HG03045 (cell line): ENCODE results near the gene PLA1A.

Experiments used
- ATAC-seq: cut with Tn5 transposase; IDR thresholded peaks from one replicate; pipeline ENCODE4 v1.9.1; 2021; ENCODE audit warnings: mild to moderate bottlenecking, moderate library complexity; ENCODE audit not compliant: unreplicated experiment

The PLA1A gene

GRCh38 chr3:119636249-119636648 lies 38.6 kb downstream of the PLA1A start:
- no peak for ATAC-seq

GRCh38 chr3:119636891-119637611 lies 39.4 kb downstream of the PLA1A start:
- ATAC-seq: no peak

GRCh38 chr3:119637679-119638477 lies 40.2 kb downstream of the PLA1A start:
- ATAC-seq: peak; percentile 33

- ATAC-seq: no peak
Measured at GRCh38 chr3:119639494-119640350, 42.0 kb downstream of the PLA1A start.

- no peak for ATAC-seq
Measured at GRCh38 chr3:119641416-119641815, 43.7 kb downstream of the PLA1A start.

GRCh38 chr3:119642746-119643473 lies 45.2 kb downstream of the PLA1A start:
- no peak for ATAC-seq

- no peak for ATAC-seq
Measured at GRCh38 chr3:119643528-119643927, 45.8 kb downstream of the PLA1A start.

- no peak for ATAC-seq
Measured at GRCh38 chr3:119644481-119644880, 46.8 kb downstream of the PLA1A start.

- no peak for ATAC-seq
Measured at GRCh38 chr3:119645813-119646212, 48.1 kb downstream of the PLA1A start.

- no peak for ATAC-seq
Measured at GRCh38 chr3:119647171-119647570, 49.5 kb downstream of the PLA1A start.

GRCh38 chr3:119647843-119648575 lies 50.3 kb downstream of the PLA1A start:
- ATAC-seq: no peak

GRCh38 chr3:119649761-119650160 lies 52.1 kb downstream of the PLA1A start:
- no peak for ATAC-seq

- no peak for ATAC-seq
Measured at GRCh38 chr3:119652306-119653033, 54.8 kb downstream of the PLA1A start.

- no peak for ATAC-seq
Measured at GRCh38 chr3:119653876-119654275, 56.2 kb downstream of the PLA1A start.

GRCh38 chr3:119657887-119658702 lies 60.4 kb downstream of the PLA1A start:
- ATAC-seq: no peak

GRCh38 chr3:119658994-119659393 lies 61.3 kb downstream of the PLA1A start:
- no peak for ATAC-seq

GRCh38 chr3:119659606-119660291 lies 62.1 kb downstream of the PLA1A start:
- ATAC-seq: no peak
